GM12878 (cell line): ENCODE data around the gene CACNA1G. TPM values are rescaled to one million over a fixed set of nuclear protein-coding genes. Genes with fewer than 3 reads are reported as not detected.

ENCODE experiments used
- ATAC-seq: fragments of 200-7000 bp; cut with Tn5 transposase; 3 replicates; pipeline ENCODE4 v1.9.1; 2020; ENCODE audit warnings: mild to moderate bottlenecking, moderate library complexity
- BruUV-seq: library from RNA; stranded (reverse); fragments of 400-500 nt; replicated peaks from 2 replicates; lab custom pipeline; 2021; lab: Mats Ljungman, UMichigan
- CTCF ChIA-PET: fragments of 300-600 bp; sonication (Branson Sonifier 250); formaldehyde crosslinking; extraction: SDS; loops from one replicate; lab custom pipeline; 2021; ENCODE audit warnings: inconsistent platforms; lab: Yijun Ruan, JAX
- POLR2A ChIA-PET: fragments of 350-600 bp; formaldehyde crosslinking; extraction: SDS; loops from one replicate; lab custom pipeline; 2021; ENCODE audit warnings: inconsistent platforms; lab: Charles Lee
- RAD21 ChIA-PET: fragments of 300-600 bp; sonication (Branson Sonifier 250); formaldehyde crosslinking; loops from one replicate; lab custom pipeline; 2023; ENCODE audit warnings: antibody characterized with exemption; ENCODE audit not compliant: unreplicated experiment; lab: Charles Lee
- SMC1A ChIA-PET: fragments of 300-600 bp; sonication (Branson Sonifier 250); formaldehyde crosslinking; loops from one replicate; lab custom pipeline; 2023; ENCODE audit not compliant: unreplicated experiment, uncharacterized antibody; lab: Charles Lee
- DNase-seq: peaks from one replicate; pipeline ENCODE4 v3.0.0-alpha.2; 2011; ENCODE audit warnings: low read depth, low spot score
- FAIRE-seq: peaks from 3 replicates; lab custom pipeline; 2011; peaks lifted over from hg19 to GRCh38; lab: Jason Lieb, UNC
- H2AFZ ChIP-seq: 2 replicates; pipeline ENCODE4 v1.6.0; 2011; ENCODE audit warnings: low read depth, low read length, control low read depth; ENCODE audit not compliant: control insufficient read depth
- H3K27ac ChIP-seq: 2 replicates; pipeline ENCODE4 v1.5.1; 2011; ENCODE audit warnings: control low read depth; ENCODE audit not compliant: control insufficient read depth, insufficient read depth
- H3K27me3 ChIP-seq, 2 experiments: replicated peaks in 1 of 2; 2 replicates each; pipeline versions ENCODE4 v1.6.0 to v1.6.1; 2011; ENCODE audit warnings: low read length in 1 of 2; ENCODE audit not compliant: control insufficient read depth in 2 of 2, insufficient read depth in 2 of 2
- H3K36me3 ChIP-seq, 2 experiments: 2 replicates each; pipeline ENCODE4 v1.5.1; 2011; ENCODE audit warnings: low read length in 1 of 2; ENCODE audit not compliant: control insufficient read depth in 2 of 2, insufficient read depth in 2 of 2
- H3K4me1 ChIP-seq: 2 replicates; pipeline ENCODE4 v1.6.1; 2011; ENCODE audit warnings: mild to moderate bottlenecking, low read length, moderate library complexity, mixed read lengths; ENCODE audit not compliant: control insufficient read depth, insufficient read depth
- H3K4me2 ChIP-seq: 2 replicates; pipeline ENCODE4 v1.6.0; 2011; ENCODE audit warnings: control low read depth; ENCODE audit not compliant: control insufficient read depth, insufficient read depth
- H3K4me3 ChIP-seq: fragments of 200-600 bp; sonication (generic); 2 replicates; pipeline ENCODE4 v1.5.1; 2016
- H3K79me2 ChIP-seq: 2 replicates; pipeline ENCODE4 v1.6.0; 2011; ENCODE audit warnings: low read length; ENCODE audit not compliant: control insufficient read depth, insufficient read depth
- H3K9ac ChIP-seq: 2 replicates; pipeline ENCODE4 v1.8.0; 2011; ENCODE audit warnings: low read length, control low read depth, mixed read lengths; ENCODE audit not compliant: control insufficient read depth, insufficient read depth
- H3K9me3 ChIP-seq: replicated peaks from 3 replicates; pipeline ENCODE4 v1.5.1; 2011; ENCODE audit warnings: mild to moderate bottlenecking, low read length; ENCODE audit not compliant: control insufficient read depth, insufficient read depth
- H4K20me1 ChIP-seq: 2 replicates; pipeline ENCODE4 v1.6.0; 2011; ENCODE audit not compliant: control insufficient read depth, insufficient read depth
- BCLAF1 ChIP-seq: fragments of 450-650 bp; IDR thresholded peaks from 2 replicates; pipeline ENCODE4 v1.6.1; 2017; ENCODE audit warnings: antibody characterized with exemption, mild to moderate bottlenecking, moderate library complexity
- CREM ChIP-seq: IDR thresholded peaks from 2 replicates; pipeline ENCODE4 v1.6.1; 2014; ENCODE audit warnings: antibody characterized with exemption, low read depth
- HDAC6 ChIP-seq: fragments of 200-600 bp; sonication (generic); IDR thresholded peaks from one replicate; pipeline ENCODE4 v1.8.0; 2017; ENCODE audit warnings: antibody characterized with exemption; ENCODE audit not compliant: unreplicated experiment
- HSF1 ChIP-seq: fragments of 150-350 bp; IDR thresholded peaks from 2 replicates; pipeline ENCODE4 v1.6.1; 2014; ENCODE audit warnings: mild to moderate bottlenecking, low read depth, low read length
- IRF4 ChIP-seq: IDR thresholded peaks from 2 replicates; pipeline ENCODE4 v1.6.1; 2011; ENCODE audit warnings: low read depth, low read length
- KDM1A ChIP-seq: fragments of 200-600 bp; sonication (generic); IDR thresholded peaks from 2 replicates; pipeline ENCODE4 v1.6.1; 2016; ENCODE audit warnings: borderline replicate concordance
- MEF2B ChIP-seq: fragments of 450-650 bp; IDR thresholded peaks from 2 replicates; pipeline ENCODE4 v1.6.1; 2018; ENCODE audit warnings: mild to moderate bottlenecking, moderate library complexity; ENCODE audit not compliant: partially characterized antibody, poor library complexity, severe bottlenecking
- NFXL1 ChIP-seq: fragments of 450-650 bp; IDR thresholded peaks from 2 replicates; pipeline ENCODE4 v1.6.1; 2017; ENCODE audit warnings: antibody characterized with exemption, mild to moderate bottlenecking, borderline replicate concordance
- NFYA ChIP-seq: IDR thresholded peaks from 2 replicates; pipeline ENCODE4 v1.6.1; 2011; ENCODE audit warnings: low read depth, mild to moderate bottlenecking, low read length, improper control_type of control experiment, borderline replicate concordance
- NR2C1 ChIP-seq: fragments of 450-650 bp; IDR thresholded peaks from 2 replicates; pipeline ENCODE4 v1.6.1; 2017; ENCODE audit warnings: antibody characterized with exemption, mild to moderate bottlenecking, moderate library complexity
- PAX8 ChIP-seq: fragments of 450-650 bp; IDR thresholded peaks from 2 replicates; pipeline ENCODE4 v1.6.1; 2017; ENCODE audit warnings: mild to moderate bottlenecking, moderate library complexity
- POU2F2 ChIP-seq: IDR thresholded peaks from 3 replicates; pipeline ENCODE4 v1.6.1; 2011; ENCODE audit warnings: low read depth, mild to moderate bottlenecking, low read length, borderline replicate concordance
- RAD51 ChIP-seq: fragments of 450-650 bp; IDR thresholded peaks from 2 replicates; pipeline ENCODE4 v1.6.1; 2016; ENCODE audit warnings: moderate library complexity, mild to moderate bottlenecking, inconsistent platforms
- SIN3A ChIP-seq: IDR thresholded peaks from 2 replicates; pipeline ENCODE4 v1.6.1; 2012; ENCODE audit warnings: low read depth, low read length, improper control_type of control experiment
- SIX5 ChIP-seq: IDR thresholded peaks from 2 replicates; pipeline ENCODE4 v1.6.1; 2011; ENCODE audit warnings: mild to moderate bottlenecking, low read depth, low read length, moderate library complexity; ENCODE audit not compliant: severe bottlenecking
- SMAD5 ChIP-seq: IDR thresholded peaks from 2 replicates; pipeline ENCODE4 v1.6.1; 2016; ENCODE audit warnings: antibody characterized with exemption, low read depth
- STAT1 ChIP-seq: fragments of 450-650 bp; conservative IDR thresholded peaks from 2 replicates; pipeline ENCODE4 v1.6.1; 2014; ENCODE audit warnings: antibody characterized with exemption, mild to moderate bottlenecking
- WGBS: methylation state at CpG from one replicate; pipeline ENCODE4 v1.1.6; 2016; ENCODE audit warnings: low lambda C conversion rate; ENCODE audit not compliant: insufficient replicate concordance, insufficient coverage; ENCODE audit errors: missing lambda C conversion rate; 5-methylcytosine and 5-hydroxymethylcytosine counted together
- in situ Hi-C: fragments of 300-500 bp; cut with MboI; formaldehyde crosslinking; loops from 9 replicates; pipeline ENCODE4 v1.14.3; 2018; ENCODE audit warnings: mixed read lengths
- intact Hi-C: fragments of 100-400 bp; cut with micrococcal nuclease; formaldehyde crosslinking; loops from one replicate; pipeline ENCODE4 v1.14.2; 2022; ENCODE audit not compliant: unreplicated experiment
- polyA plus RNA-seq, 11 experiments: library from polyadenylated mRNA; depleted of rRNA in 4 of 11; unstranded in 6 of 11; stranded (reverse) in 5 of 11; fragments of >200 nt; fragmentation: Nextera tagmentation in 4 of 11; fragmentation: Illumina TruSeq in 1 of 11; extraction: Ambion mirVana in 4 of 11; extraction: Trizol in 1 of 11; gene quantifications; 1 replicate in 1 of 11; 2 replicates in 10 of 11; pipeline versions ENCODE4 v1.2.1 to v1.2.3, GENCODE V29; 2011 to 2016; ENCODE audit warnings: inconsistent platforms in 2 of 11, missing spikeins in 2 of 11, low read depth in 1 of 11
- total RNA-seq, 4 experiments: library from RNA; depleted of rRNA in 3 of 4; stranded (reverse); fragments of >200 nt in 3 of 4; fragmentation: Illumina TruSeq in 1 of 4; extraction: Trizol in 1 of 4; gene quantifications; 2 replicates each; pipeline versions ENCODE4 v1.2.1 to v1.2.3, GENCODE V29; 2013 to 2021

CACNA1G gene
- total and polyA plus RNA-seq, 10 of the 15 experiments (the other 5 are each of a cell fraction or from before 2014, with no cell fraction given), result 0.03 to 0.15 TPM; not detected in 8

- H3K79me2 ChIP-seq, result no peaks in the 10 kb centered on the region
- H4K20me1 ChIP-seq, result no peaks in the 10 kb centered on the region
- H3K36me3 ChIP-seq, result no peaks in the 10 kb centered on the region
- no peak overlapping the region for H3K27ac ChIP-seq
- POLR2A ChIA-PET, result no interaction called here
- TF ChIP-seq NR2C1, result no peak
- no peak for TF ChIP-seq KDM1A
- TF ChIP-seq NFXL1, result no peak
- TF ChIP-seq PAX8, result no peak
- no peak for TF ChIP-seq POU2F2
- no peak for TF ChIP-seq MEF2B
- TF ChIP-seq HSF1, result no peak
- TF ChIP-seq SMAD5, result no peak
- no peak for TF ChIP-seq RAD51
- no peak for TF ChIP-seq STAT1
- TF ChIP-seq IRF4, result no peak
- TF ChIP-seq CREM, result no peak
- no peak for TF ChIP-seq BCLAF1
- TF ChIP-seq NFYA, result no peak
- TF ChIP-seq SIX5, result no peak
- no peak for TF ChIP-seq HDAC6
- TF ChIP-seq SIN3A, result no peak
- TF ChIP-seq, all 136 proteins: peak for 0
- FAIRE-seq (no peak), ATAC-seq (no peak), DNase-seq (no peak)
- intact Hi-C loops (no loop called here), in situ Hi-C loops (no loop called here)
- ChIA-PET SMC1A (no interaction called here), RAD21 (no interaction called here), CTCF (interaction anchor here (1.0 to 1.1 kb wide), 2 partner anchors 10 to 28 kb away, joined by 3 read pairs; no protein-coding TSS in a partner anchor)
- H3K4me1 ChIP-seq, result no peaks in the 10 kb centered on the region
- no TSS peak for BruUV-seq
- no peaks in the 10 kb centered on the region for H3K9me3 ChIP-seq
- H3K4me3 ChIP-seq, result no peak overlapping the region
- 11% methylated on average over 4 of the region's 4 CpGs for WGBS
- no peak overlapping the region for H2AFZ ChIP-seq
- no peak overlapping the region for H3K4me2 ChIP-seq
- peaks cover 2 to 4% of the 10 kb centered on the region in 2 experiments; a peak in 2 of 4 replicates for H3K27me3 ChIP-seq
- H3K9ac ChIP-seq, result no peak overlapping the region
Observed at GRCh38 chr17:50585346-50585745, 24.8 kb downstream of the CACNA1G start.
